Panc1 (cell line): ENCODE results near the gene TXNDC11.

Source experiments
- SIN3A ChIP-seq: IDR thresholded peaks from 2 replicates; pipeline ENCODE4 v1.6.1; 2012; ENCODE audit warnings: low read depth, mild to moderate bottlenecking, low read length, moderate library complexity, borderline replicate concordance; ENCODE audit not compliant: insufficient read depth
- TF ChIP-seq, protein P1 (sequence below): fragments of 450-650 bp; IDR thresholded peaks from 2 replicates; pipeline ENCODE4 v1.5.1; 2017; ENCODE audit warnings: mild to moderate bottlenecking

DNA sequence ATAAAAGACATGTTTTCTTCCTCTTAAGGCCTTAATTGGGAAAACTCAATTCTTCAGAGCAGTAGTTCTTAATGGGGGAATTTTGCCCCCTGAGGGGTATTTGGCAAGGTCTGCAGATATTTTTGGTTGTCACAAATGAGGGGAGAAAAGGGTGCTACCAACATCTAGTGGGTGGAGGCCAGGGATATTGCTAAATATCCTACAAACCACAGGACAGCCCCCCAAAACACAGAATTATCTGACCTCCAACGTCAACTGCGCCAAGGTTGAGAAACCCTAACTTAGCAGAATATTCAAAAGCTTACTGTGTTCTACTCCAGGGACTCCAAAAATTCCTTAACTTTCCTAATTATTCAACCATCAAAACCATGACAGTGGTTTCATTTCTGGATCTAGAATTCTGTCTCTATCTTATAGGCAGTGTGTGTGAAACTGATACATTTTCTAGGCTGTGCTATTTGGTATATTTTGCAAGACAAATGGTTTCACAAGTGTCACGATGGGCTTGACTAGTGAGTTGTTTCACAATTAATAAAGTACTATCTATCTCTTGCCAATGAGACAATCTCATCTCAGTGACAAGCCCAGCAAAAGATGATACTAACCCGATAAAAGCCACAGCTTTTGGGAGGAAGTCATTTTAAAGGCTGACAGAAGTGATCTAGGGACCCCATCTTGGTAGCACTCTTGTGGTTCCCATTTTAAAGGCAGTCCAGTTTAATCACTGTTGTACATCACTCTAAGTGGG lies 14.7 kb downstream of the TXNDC11 start:
- TF ChIP-seq SIN3A = no peak
- TF ChIP-seq, protein P1, sequence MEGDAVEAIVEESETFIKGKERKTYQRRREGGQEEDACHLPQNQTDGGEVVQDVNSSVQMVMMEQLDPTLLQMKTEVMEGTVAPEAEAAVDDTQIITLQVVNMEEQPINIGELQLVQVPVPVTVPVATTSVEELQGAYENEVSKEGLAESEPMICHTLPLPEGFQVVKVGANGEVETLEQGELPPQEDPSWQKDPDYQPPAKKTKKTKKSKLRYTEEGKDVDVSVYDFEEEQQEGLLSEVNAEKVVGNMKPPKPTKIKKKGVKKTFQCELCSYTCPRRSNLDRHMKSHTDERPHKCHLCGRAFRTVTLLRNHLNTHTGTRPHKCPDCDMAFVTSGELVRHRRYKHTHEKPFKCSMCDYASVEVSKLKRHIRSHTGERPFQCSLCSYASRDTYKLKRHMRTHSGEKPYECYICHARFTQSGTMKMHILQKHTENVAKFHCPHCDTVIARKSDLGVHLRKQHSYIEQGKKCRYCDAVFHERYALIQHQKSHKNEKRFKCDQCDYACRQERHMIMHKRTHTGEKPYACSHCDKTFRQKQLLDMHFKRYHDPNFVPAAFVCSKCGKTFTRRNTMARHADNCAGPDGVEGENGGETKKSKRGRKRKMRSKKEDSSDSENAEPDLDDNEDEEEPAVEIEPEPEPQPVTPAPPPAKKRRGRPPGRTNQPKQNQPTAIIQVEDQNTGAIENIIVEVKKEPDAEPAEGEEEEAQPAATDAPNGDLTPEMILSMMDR = no peak
